HT1080 (cell line): ENCODE data around the gene TRPV3. TPM values are rescaled to one million over a fixed set of nuclear protein-coding genes. Genes with fewer than 3 reads are reported as not detected.
"Not testable (repeated sequence)": the region's sequence is repeated elsewhere in the genome, so short reads cannot be mapped to it uniquely, and the experiment has no call there.

Experiments
- DNase-seq: peaks from one replicate; pipeline ENCODE4 v3.0.0-alpha.2; 2015; ENCODE audit warnings: low read depth
- polyA plus RNA-seq, 2 experiments: library from polyadenylated mRNA; depleted of rRNA; stranded (reverse); fragments of >200 nt; gene quantifications; 2 replicates each; pipeline ENCODE4 v1.2.3, GENCODE V29; 2015
- total RNA-seq: library from RNA; depleted of rRNA; stranded (reverse); fragments of >200 nt; shearing (Covaris generic); gene quantifications from 2 replicates; pipeline ENCODE4 v1.2.3, GENCODE V29; 2014; rRNA removed

The TRPV3 gene
- total RNA-seq, result 0.02 and 0.07 TPM in 2 replicates
- 0.06 and 0.10 TPM in 2 replicates for polyA plus RNA-seq (2015; cell fraction: cytosol; rRNA removed)
- 0.16 and 0.29 TPM in 2 replicates for polyA plus RNA-seq (2015; cell fraction: nucleus; rRNA removed)

DNA sequence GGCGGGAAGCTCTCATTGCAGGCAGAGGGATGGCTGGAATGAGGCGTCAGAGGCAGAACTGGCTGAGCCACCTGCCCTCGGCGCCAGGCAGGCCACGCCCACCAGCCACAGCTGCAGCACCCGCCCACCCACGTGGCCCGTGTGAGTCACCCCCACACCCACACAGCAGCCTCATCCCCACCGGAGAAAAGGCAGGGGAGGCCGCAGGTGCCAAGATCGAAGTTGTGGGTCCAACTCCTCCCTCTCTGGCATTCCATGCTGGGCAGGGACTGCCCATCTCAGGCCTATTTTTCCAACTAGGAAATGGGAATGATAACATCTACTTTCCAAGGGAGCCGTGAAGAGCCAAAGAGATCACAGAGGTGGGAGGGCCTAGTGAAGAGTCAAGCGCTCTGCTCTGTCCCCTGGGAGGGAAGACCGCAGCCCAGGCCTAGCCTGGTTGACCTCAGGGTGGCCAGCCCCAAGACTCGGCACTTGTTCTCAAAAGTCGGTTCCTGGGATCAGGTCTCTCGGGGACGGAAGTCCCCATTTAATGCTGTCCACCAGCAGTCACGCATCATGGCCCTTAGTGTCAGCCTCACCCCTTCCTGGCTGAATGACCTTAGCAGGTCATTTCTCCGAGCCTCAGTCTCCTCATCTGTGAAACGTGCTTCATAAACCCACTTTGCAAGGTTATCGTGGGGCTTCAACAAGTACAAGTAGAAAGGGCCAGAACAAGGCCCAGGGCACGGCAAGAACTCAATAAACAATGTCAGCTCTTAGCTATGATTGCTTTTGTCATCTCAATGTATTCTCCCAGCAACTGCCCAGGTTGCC is at the start of gene TRPV3:
Gene TRPV3 (minus strand): TSS at position 45 of the 816 bp plus-strand sequence. CDS start 2,962 bp downstream, outside the sequence.
- peak; percentile 26 for DNase-seq

DNA sequence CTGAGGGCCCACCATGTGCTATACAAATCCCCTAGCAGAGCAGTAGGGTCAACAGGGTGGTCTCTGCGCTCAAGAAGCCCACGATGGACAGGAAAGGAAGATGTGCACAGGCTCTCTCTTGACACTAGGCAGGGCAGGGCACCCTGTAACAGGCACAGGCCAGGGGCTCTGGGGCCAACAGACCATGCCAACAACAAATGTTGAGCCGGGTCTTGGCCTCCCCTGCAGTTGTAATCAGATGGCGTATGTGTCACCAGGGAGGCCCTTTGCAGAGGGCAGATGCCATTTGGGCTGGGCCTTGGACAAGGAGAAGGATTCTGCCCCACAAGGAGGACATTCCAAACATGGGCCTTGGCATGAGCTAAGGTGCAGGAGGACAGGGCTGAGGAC is 46.3 kb upstream of the TRPV3 start:
- no peak for DNase-seq

DNA sequence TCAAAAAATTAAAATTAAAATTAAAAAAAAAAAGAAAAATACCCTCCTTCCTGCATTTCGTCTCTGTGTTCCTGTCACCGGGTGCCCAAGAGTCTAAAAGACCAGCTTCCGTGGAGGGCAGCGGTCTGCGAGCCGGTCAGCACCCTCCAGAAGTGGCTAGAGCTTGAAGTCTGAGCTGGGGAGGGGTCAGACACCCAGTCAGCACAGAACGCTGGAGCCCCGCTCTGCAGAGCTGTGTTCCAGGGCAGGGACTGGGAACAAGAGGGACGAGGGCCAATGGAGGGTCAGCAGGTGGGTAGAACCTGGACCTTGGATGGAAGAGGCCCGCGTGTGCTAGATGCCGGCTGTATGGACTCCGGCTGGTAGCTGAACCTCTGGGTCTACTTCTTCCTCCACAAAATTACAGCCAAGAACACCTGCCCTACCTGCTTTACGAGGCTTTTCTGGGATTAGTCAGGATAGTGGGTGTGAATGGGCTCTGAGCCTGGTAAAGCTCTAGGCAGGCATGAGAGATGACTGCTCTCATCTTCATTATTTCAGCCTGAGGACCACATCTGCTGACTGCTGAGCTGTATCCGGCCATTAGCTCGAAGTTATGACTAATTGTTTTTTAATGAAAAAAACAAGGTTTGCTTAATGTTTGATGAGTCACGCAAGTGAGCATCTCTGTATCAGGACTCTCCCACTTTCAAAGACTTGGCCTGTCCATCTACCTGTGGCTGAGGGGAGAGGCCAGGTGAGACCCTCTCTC is 45.7 kb upstream of the TRPV3 start:
- DNase-seq, result peak; percentile 84

DNA sequence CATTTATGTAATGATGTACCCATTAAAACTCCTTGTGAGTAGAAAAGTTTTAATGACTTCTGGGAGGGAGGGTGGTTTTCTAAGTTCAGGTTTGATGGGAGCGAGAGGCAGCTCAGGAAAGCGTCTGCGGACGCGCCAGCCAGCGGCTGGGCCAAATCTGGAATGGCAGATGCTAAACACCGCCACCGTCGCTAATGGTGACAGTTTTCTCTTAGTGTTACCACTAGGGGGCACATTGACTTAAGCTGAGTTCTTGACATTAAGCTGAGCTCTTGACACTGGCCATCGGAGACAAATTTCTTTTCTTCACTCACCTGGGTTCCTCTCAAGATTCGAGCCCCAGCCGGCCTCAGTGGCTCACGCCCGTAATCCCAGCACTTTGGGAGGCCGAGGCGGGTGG is 44.9 kb upstream of the TRPV3 start:
- no peak for DNase-seq

DNA sequence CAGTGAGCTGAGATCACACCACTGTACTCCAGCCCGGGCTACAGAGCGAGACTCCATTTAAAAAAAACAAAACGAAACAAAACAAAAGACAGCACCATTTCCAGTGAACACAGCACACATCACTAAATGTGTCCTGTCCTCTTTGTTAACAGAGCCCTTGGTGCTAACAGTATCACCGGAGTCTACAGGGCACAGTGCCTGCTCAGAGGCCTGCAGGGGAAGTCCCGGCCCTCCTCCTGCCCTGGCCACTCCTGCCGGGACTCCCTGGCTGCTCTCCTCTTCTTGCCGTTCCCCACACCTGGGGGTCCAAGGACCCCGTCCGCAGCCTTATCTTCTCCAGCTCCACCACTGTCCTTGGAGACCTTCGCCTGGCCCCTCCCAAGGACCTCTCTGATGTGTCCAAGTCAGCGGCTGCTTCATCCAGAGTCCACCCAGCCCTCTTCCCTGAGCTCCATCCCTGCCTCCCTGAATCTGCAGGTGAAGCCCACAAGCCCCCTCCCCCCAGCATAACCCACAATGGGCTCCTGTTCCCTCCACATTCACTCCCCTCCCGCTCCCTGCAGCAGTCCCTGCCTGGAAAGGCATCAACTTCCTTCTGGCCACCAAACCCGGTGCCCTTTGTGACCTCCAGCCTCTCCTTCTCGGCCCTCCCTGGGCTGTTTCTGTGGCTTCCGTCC is 43.1 kb upstream of the TRPV3 start:
- no peak for DNase-seq

DNA sequence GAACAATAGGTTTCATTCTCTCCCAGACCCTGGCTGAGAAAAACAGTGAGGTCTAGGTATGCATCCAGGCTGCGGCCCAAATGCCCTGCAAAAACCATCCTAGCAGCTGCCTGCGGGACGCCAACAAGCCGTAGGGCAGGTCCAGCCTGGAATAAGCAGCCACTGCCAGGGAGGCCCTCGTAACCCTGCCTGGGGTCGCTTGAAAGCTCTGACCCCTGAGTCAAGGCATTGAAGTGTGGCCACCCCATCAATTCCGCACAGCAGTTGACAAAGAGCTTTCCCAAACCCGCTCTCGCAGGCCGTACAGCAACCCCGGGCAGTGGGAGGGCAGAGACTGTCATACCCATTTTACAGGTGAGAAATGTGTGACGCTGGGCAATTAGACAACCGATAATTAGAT is 40.5 kb upstream of the TRPV3 start:
- DNase-seq, result no peak

DNA sequence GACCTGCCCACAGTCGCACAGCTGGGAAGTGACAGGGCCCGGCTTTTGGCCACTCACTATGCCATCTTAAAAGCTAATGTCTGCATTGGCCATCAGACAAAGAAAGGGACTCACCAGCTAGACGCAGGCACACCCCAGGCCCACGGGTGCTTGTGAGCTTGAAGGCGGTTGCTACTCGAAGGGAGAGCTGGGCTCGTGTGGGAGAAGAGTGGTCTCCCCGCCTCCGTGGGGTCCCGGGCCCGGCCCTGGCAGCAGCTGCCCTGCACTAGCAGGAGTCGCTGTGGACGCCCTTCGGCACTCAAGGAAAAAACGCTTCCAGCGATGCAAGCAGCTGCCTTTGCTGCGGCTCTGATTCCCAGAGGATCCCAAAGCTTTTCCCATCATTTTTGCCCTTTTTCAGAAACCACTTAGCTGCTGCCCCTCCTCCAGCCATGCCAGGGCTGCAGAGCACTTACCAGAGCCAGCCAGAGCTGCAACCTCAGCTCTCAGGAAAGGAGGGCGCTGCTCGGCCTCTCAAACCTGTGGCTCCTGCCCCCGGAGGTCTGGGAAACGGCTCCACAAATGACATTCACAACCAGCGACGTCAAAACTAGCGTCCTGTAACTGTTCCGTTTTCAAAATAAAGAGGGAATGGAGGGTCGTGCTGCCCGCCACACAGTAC is 39.3 kb upstream of the TRPV3 start:
- DNase-seq, result no peak

DNA sequence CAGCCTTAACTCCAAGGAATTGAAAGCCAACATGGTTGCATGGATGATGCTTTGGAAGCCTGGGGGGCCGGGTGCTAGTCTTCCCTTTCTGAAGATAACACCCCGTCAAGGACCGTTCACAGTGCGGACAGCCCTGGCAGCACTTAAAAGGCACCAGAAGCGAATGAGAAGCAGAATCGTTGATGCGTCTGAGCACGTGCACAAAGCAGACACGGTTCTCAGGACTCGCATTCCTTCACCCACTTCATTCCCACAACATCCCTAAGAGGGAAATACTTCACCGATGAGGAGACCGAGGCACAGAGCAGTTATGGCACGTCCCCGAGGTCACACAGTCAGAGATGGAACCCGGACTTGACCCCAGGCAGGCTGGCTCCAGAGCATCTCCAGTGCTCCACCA is 37.4 kb upstream of the TRPV3 start:
- no peak for DNase-seq

DNA sequence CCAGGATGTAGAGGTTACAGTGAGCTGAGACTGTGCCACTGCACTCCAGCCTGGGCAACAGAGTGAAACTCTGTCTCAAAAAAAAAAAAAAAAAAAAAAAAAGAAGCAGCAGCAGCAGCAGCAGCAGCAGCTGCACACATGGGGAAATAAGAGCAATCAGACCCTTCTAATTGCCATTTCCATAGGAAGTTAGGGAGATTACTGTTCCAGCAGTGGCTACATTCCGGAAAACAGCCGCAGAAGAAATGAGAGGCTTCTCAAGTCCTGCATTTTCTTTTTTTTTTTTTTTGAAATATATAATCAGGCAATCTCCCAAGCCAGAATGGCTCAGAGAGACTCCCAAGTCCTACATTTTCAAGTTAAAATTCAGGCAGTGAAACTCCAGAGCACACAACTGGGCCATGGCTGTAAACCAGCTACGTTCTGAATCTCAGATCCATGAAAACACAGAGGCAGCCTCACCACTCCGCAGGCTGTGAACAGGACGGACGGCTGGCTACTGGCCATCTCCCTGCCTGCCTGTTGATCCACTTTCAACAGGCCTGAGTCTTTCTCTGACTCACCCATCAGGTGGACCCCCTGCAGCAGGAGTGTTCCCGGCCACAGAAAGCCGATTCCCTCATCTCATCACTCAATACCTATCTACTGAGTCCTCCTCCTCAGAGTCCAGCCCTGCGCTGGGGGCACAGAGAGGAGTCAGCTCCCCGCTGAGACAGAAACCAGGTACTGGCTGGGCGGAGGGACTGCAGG is 36.6 kb upstream of the TRPV3 start:
- DNase-seq, result peak; percentile 96

DNA sequence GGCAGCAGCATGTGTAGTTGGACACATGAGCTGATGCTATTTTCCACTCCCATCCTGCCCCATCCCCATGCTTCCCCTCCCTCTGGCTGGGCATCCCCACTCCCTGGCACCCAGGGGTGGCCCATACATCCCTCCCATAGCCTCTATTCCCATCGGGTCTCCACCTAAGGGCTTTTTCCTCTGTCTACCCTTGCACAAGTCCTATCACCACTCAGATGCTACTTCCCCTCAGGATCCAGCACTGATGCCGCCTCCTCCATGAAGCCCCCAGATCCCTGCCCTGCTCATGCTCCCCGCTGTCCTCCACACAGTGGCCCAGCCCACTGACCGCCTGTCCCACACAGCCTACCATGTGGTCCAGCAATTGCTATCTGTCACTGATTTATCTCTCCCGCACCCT is 35.8 kb upstream of the TRPV3 start:
- DNase-seq, result no peak

DNA sequence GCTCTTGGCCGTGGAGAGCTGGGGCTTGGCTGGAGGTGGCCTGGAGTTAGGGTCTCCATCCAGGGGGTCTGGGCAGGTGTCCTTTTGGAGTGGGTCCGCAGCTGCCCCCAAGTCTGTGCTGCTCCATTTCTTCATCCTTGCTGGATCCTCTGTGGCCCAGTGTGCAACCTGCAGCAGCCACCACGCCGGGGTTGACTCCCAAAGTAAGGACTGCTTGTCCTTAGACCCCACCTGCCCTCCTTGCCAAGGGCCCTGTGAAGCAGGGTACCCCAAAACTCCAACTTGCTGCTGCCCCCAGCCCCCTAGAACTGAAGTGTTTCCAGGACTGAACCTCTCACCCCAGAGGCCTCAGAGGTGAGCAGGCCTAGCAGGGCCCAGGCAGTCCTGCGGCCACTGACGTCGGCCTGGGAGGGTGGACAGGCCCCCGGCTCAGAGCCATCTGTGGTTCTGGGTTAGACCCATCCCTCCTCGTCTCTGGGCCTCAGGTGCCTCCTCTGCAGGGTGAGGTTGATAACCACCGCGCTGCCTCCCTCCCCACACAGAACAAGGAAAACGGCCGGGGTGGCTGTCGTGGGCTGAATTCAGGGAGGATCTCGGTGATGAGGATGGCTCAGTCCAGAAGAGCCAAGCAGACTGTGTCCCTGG is 34.7 kb upstream of the TRPV3 start:
- DNase-seq, result no peak

DNA sequence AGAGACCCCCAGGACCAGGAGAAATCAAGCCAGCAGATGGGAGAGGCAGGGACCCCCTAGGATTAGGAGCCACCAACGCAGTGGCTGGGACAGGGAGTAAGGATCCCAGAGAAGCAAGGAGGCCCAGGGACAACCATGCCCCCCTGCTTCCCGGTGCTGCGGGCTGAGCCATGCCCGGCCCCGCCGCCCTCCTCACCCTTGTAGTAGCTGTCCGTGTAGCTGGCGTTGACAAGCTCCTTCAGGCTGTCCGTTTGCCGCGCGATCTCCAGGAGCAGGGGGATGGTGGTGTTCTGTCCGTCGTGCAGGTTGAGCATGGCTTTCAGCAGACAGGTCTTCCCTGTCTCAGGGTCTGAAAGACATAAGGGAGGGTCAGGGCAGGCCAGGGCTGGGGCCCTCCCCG is 33.2 kb upstream of the TRPV3 start:
- DNase-seq, result no peak

DNA sequence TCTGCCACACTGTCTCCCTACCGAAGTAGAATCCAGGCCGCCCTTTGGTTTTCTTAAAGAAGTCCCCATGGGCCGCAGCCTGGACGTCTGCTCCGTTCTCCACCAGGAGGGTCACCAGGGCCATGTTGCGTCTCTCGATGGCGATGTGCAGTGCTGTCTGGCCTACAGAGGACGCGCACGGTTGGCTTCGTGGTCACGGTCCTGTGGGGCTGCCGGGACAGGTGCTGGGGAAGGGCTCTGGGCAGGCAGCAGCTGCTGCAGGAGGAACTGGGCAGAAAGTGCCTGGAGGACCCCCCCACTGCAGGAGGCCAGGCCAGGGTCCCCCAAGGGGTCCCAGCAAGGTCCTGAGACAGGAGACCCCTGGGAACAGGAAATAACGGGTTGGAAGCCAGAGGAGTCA is 32.6 kb upstream of the TRPV3 start:
- DNase-seq, result no peak

DNA sequence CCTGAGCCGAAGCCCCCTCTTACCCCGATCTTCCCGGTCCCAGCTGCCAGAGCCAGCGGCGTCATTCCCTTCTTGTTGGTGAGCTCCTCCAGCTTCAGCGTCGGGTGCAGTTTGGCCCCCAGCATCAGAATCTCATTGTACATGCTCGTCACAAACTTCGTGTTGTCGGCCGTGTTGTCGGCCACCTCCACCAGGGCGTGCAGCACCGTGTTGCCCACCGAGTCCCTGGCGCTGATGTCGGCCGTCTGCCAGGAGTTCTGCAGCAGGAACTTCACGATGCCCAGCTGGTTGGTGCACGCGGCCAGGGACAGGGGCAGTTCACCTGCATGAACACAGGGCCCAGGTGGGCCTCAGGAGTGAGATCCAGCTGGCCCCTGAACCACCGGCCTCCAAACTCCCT is 32.2 kb upstream of the TRPV3 start:
- no peak for DNase-seq

DNA sequence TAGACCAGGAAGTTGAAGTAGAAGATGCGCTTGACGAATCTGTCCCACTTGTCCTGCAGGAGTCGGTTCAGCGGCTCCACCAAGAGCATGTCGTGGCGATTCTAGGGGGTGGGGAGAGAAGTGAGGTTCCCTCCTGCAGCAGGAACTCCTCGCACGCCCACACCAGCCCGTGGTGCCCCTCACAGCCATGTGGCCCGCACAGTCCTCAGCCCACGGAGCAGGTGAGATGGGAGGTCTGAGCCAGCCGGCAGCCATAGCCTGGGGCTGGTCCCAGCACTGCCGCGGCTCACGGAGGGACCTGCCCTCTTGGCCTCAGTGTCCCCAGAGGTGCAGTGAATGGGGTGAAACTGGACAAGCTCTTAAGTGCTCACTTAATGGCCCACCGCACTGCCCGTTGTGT is 28.2 kb upstream of the TRPV3 start:
- DNase-seq, result no peak

DNA sequence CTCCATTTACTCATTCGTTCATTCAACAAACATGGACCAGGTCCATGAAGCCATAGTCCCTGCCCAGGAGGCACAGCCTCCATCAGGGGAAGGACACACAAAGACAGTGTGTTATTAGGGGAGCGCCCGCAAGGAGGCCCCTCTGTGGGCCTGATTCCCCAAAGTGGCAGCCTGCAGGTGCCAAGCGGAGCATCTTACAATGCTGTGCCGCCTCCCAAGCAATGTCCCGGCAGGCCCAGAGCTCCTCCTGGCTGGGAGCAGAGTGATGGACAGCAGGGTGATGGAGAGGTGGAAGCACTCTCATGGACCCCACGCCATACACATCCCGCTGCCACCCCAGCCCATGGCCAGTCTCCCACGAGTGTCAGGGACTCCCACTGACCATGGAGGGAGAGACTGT is 25.8 kb upstream of the TRPV3 start:
- no peak for DNase-seq

DNA sequence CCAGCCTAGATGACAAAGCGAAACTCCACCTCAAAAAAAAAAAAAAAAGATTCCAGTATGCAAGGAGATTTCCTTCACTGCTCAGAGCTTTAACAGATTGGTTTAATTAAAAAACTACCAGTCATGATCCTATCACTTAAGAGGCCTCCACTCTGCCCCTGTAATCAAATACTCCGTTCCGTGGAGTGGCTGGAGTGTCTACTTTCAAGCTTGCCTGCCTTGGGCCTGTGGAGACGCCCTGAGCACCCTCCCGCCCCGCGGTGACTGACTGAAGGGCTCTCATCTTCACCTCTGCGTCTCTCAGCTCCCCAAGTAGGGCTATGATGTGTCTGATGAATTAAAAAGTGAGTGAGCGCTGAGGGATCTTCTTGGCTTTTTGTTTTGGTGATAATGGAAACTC is 25.3 kb upstream of the TRPV3 start:
- no peak for DNase-seq

DNA sequence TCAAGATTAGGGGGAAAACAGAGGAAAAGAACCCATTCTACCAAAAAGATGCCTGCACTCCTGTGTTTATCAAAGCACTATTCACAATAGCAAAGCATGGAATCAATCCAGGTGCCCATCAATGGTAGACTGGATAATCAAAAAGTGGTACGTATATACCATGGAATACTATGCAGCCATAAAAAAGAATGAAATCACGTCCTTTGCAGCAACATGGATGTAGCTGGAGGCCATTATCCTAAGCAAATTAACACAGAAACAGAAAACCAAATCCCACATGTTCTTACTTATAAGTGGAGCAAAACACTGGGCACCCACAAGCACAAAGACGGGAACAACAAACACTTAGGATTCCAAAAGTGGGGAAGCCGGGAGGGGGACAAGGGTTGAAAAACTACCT is 21.1 kb upstream of the TRPV3 start:
- not testable (repeated sequence) for DNase-seq

DNA sequence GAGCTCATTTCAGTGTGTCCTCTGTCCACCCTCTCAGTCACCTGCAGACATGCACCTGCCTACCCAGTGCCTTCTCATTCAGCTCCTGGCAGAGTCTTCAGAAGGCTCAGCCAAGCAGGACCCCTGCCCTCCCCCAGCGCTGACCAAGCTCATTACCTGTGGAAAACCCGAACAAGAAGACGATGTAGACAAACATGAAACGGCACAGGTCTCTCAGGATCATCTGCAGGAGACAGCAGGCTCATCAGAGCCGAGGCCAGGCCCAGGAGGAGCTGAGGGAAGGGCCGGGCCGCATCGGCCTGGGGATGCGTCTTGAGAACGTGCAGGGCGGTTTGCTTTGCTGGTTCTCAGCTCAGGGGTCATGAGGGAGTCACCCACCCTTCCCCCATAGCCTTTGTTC is 19.4 kb upstream of the TRPV3 start:
- no peak for DNase-seq

DNA sequence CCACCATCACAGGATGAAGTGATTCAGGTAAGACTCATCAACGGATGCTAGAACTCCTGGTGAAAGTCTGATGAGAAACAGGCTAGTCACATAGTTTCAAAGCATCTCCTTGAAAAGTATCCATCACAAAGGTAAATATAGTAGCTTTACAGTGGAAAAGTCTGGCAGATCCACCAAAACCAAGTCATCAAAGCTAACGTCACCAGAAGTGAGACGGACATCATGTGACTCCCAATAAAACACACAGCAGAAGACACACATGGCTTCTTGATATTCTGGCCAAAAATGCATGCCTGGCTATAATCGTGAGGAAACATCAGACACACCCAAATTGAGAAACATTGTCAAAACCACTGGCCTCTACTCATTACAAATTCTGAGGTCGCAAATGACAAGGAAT is 17.9 kb upstream of the TRPV3 start:
- peak; percentile 97 for DNase-seq
